NCI-H1436 treated with DMSO at 0.1 percent for 48 hours (cell line): ENCODE data around the gene ATXN7L1.
"Not testable (repeated sequence)": the region's sequence is repeated elsewhere in the genome, so short reads cannot be mapped to it uniquely, and the experiment has no call there.

Experiments
- DNase-seq: peaks from one replicate; lab custom pipeline; 2025; lab: John Stamatoyannopoulos, UW

Gene ATXN7L1

GRCh38 chr7:105857009-105857952, 19.1 kb downstream of the ATXN7L1 start:
- no peak for DNase-seq

DNA sequence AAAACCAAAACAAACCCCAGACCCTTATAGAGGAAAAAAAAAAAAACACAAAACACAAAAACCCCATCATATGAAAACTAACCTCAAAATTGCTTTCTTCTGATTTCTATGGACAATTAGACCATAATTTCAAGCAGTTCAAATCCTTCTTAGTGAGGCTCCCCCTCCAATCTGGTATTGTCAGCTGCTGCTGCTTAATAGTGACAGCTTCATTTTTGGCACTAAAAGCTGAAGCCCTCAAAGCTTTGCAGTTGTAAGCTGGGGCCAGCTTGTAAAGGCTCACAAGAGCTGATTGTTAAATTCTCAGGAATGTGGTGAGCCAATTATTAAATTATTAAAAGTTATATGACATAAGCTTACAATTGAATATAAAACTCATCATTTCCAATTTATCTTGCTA, 21.9 kb downstream of the ATXN7L1 start:
- no peak for DNase-seq

DNA sequence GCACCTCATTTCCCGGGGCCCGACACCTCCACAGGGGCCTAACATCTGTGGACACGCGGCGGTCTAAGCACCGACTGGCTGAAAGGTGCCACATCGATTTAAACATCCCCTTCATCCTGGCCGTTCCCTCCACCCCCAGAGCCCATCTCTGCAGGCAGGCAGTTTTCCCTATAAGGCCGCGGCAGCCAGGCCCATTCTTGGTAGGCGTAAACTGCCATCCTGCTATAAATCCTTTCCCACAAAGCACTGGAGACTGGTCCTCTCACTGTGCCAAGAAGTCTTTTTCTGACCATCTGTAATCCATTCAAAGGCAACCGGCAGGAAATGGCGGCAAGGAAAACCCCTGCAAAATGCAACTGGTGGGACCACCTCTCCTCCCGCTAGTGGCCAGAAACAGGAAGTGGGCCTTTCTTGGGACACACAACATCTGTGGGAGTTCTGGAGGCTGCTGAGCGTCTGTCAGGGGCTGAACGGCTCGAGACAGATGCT, 22.4 kb downstream of the ATXN7L1 start:
- no peak for DNase-seq

GRCh38 chr7:105851064-105851463, 25.3 kb downstream of the ATXN7L1 start:
- DNase-seq, result no peak

GRCh38 chr7:105849122-105849855, 27.1 kb downstream of the ATXN7L1 start:
- no peak for DNase-seq

DNA sequence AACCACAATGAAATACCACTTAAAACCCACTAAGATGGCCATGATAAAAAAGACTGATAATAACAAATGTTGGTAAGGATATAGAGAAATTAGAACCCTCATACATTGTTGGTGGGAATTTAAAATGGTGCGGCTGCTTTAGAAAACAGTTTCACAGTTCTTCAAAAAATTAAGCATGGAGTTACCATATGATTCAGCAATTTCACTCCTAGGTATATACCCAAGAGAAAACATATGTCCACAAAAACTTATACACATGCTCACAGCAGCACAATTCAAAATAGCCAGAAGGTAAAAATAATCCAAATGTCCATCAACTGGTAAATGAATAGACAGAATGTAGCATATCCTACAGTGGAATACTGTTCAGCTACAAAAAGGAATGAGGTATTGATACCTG, 30.0 kb downstream of the ATXN7L1 start:
- DNase-seq, result no peak

DNA sequence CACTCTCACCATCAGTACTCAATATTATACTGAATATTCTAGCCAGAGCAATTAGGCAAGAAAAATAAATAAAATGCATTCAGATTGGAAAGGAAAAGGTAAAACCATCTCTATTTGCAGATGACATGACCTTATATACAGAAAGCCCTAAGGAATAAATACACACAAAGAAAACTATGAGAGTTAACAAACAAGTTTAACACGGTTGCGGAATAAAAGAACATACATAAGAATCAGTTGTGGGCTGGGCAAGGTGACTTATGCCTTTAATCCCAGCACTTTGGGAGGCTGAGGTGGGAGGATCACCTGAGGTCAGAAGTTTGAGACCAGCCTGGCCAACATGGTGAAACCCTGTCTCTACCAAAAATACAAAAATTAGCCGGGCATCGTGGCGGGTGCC, 31.7 kb downstream of the ATXN7L1 start:
- not testable (repeated sequence) for DNase-seq

DNA sequence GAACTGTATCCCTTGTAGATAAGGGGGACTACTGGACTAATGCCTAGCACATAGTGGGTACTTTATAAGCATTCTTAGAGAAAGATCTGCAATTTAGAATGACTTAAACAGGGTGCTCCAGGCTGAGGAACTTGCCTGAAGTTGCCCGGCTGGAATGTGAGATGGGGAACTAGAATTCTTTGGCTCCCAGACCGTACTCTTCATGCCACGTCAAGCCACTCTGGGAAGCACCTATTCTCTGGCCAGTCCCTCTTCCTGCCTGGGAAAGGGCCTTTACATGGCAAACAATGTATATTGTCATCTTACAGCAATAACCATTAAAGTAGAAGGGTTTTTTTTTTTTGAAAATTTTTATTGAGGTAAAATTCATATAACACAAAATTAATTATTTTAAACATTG, 34.5 kb downstream of the ATXN7L1 start:
- DNase-seq, result no peak

- no peak for DNase-seq
Observed at GRCh38 chr7:105840981-105841749, 35.2 kb downstream of the ATXN7L1 start.

- DNase-seq, result no peak
Observed at GRCh38 chr7:105839266-105839665, 37.1 kb downstream of the ATXN7L1 start.

GRCh38 chr7:105838627-105839231, 37.7 kb downstream of the ATXN7L1 start:
- no peak for DNase-seq

DNA sequence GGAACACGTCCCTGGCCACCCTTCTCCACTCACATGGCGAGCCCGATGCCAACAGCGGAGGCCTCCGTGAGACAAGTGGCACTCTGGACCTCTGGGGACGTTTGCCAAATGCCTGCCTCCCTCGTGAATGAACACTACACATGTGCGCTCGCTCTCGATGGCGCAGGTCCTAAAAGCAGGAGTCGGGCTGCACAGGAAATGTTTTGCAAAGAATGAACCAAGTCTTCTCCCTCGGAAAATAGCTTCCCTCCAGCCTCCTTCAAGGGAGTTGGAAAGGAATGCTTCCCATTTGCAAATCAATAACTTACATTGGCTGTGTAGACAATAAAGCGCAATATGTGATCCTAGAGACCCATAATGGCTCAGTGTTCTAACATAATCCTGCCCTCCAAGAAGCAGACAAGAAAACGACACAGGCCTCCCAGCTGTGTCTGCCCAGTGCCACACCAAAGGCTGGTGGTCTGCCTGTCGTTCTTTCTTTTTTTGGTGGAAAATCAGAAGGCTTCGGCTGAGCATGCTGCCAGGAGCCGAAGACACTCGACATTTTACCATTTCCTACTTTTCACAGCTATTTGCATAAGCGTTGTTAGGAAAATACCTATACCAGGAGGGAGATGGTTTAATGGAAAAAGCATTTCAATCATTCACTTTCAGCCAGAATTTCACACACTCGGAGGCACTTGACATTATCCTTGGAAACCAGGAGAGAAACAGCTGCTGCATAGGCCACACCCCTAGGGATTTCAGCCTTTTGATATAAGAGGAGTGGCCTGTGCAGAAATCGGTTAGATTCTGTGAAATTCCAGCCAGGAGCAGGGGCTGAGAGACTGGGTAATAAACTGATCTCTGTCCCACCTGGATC, 38.4 kb downstream of the ATXN7L1 start:
- DNase-seq, result no peak

DNA sequence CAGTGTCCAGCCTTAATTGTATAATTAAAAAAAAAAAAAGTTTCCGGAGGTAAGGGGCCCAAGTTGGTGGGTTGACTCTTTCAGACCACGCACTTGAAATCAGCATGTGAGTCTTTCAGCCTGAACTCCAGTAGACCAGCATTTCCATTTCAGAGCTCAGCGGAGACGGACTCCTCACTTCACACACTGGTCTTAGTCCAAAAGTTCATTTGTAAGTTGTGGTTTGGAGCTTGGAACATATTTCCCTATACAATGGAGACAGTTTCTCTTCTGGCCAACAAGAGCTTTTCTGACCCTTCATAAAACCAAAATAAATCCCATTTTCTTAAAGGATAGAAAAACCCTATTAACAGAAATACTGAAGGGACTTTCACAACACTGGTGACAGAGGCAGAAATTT, 41.0 kb downstream of the ATXN7L1 start:
- DNase-seq, result no peak

GRCh38 chr7:105831824-105832535, 44.4 kb downstream of the ATXN7L1 start:
- no peak for DNase-seq

- no peak for DNase-seq
Observed at GRCh38 chr7:105831302-105831620, 45.1 kb downstream of the ATXN7L1 start.

DNA sequence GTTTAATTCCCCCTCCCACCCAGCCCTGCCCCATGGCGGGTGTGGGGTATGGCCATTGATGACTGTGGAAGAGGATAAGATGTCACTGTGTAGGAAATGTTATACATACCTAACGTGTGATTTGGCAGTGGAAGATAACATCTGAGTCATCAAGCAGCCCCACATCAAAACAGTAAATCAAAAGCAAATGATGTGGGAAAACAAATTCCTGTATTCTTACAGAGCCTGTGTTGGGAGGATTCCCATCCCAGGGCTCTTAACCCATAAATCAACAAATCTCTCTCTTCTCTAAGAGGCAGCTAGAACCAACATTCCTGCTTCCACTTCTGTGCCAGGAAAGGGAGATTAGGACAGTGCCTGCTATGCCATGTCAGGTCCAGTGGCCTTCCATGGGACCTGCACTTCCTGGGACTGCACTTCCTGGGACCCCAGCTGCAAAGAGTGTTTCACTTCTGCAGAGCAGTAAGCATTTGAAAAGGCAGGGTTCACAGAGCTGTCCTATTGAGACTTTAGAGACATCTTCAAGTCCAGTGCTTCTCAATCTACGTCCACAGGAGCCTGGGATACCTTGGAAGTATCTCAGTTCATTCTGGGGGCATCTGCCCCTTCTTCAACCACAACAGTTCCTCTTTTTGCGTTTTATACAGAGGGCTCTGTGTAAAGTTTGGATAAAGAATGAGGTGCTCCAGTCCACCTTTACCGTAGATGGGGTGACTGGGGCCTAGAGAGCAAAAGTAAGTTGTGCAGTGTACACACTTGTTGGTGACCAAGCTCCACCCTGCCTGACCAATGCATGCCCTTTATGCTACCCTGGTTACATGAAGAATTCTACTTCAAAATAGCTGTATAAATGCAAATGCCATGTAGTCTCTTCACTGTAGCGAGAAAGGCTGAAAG, 45.7 kb downstream of the ATXN7L1 start:
- no peak for DNase-seq

DNA sequence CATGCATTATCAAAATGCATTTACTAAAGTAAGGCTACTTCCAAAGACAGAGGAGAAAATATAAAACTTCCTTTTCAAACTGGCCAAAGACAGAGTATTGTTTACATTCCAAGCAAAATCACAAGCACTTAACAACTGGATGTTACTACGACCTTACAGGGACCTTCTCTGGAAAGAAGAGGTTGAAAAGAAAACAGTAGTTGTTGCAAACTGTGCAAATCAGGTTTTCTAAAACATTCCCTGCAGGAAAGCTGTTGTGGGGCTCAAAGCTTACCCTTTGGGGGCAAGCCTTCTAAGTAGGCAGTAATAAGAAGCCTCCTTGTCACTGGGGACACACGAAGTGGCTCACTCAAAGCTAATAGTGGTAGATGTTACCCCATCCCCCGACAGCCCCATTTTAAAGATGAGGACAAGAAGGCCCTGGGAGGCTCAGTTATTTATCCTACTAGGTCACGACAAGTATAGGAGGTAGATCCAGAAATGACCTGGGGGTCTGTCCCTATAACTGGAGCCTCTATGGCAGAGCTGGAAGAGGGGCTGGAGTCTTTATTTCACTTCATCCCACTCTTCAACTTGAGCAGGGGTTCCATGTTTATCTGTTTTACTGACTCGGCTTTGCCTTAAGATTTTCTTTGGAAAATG, 46.6 kb downstream of the ATXN7L1 start:
- DNase-seq, result no peak

DNA sequence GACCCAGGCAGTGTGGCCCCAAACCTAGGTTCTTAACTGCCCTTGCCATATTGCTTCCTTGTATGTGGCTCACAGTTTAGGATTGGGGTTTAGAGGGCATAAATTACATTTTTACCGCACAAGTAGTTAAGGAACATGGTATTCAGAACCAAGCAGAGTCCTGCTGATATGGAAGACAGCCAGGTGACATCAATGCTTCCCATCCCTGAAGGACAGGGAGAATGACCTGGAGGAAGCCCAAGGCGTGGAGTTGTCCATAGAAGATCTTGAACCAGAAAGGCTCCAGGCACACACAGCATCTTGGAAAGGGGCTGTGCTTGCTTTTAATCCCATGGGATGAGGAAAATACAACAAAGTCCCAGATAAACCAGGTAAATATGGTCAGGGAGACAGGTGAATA, 48.3 kb downstream of the ATXN7L1 start:
- no peak for DNase-seq
